K562 (cell line): ENCODE measurements around the gene LMNA. TPM values are rescaled to one million over a fixed set of nuclear protein-coding genes. Genes with fewer than 3 reads are reported as not detected.

Experiments used
- ATF4 ChIP-seq: fragments of 450-650 bp; formaldehyde crosslinking; IDR thresholded peaks from 2 replicates; pipeline ENCODE4 v1.4.0; 2022; ENCODE audit warnings: mild to moderate bottlenecking, moderate library complexity
- CBFB ChIP-seq: sonication (generic); formaldehyde crosslinking; IDR thresholded peaks from 2 replicates; pipeline ENCODE4 v1.4.0; 2020; ENCODE audit warnings: mild to moderate bottlenecking, missing genetic modification reagents
- HINFP ChIP-seq: fragments of 450-650 bp; conservative IDR thresholded peaks from 2 replicates; pipeline ENCODE4 v1.6.1; 2016; ENCODE audit warnings: missing genetic modification characterization, low read depth, mild to moderate bottlenecking, control low read depth, missing compliant biosample characterization
- HMGXB4 ChIP-seq: sonication (generic); formaldehyde crosslinking; IDR thresholded peaks from 2 replicates; pipeline ENCODE4 v1.8.1; 2023; ENCODE audit warnings: mild to moderate bottlenecking, missing genetic modification reagents
- RAD21 ChIP-seq, 2 experiments: fragments of 250-450 bp in 1 of 2; fragments of 450-650 bp in 1 of 2; sonication (Bioruptor Pico) in 1 of 2; formaldehyde crosslinking in 1 of 2; IDR thresholded peaks in 1 of 2; conservative IDR thresholded peaks in 1 of 2; 2 replicates each; pipeline versions ENCODE4 v1.4.0 to v1.8.0; 2020 to 2022; ENCODE audit warnings: mild to moderate bottlenecking in 2 of 2, moderate library complexity in 1 of 2
- ZBTB40 ChIP-seq, 2 experiments: fragments of 450-650 bp in 1 of 2; sonication (generic) in 1 of 2; formaldehyde crosslinking in 1 of 2; IDR thresholded peaks; 2 replicates each; pipeline versions ENCODE4 v1.7.1 to v1.9.0; 2016 to 2022; ENCODE audit warnings: inconsistent platforms in 1 of 2, mild to moderate bottlenecking in 1 of 2, missing genetic modification reagents in 1 of 2
- ZNF436 ChIP-seq: fragments of 250-450, 450-650 bp; sonication (Bioruptor Pico); formaldehyde crosslinking; IDR thresholded peaks from 2 replicates; pipeline ENCODE4 v1.7.0; 2020; ENCODE audit warnings: mild to moderate bottlenecking
- ZNF584 ChIP-seq: fragments of 200-800 bp; sonication (Bioruptor generic); IDR thresholded peaks from 2 replicates; pipeline ENCODE4 v1.6.1; 2016; ENCODE audit warnings: low read depth, mild to moderate bottlenecking, missing genetic modification characterization, missing compliant biosample characterization
- polyA plus RNA-seq, 8 experiments: library from polyadenylated mRNA; depleted of rRNA in 4 of 8; stranded (reverse) in 5 of 8; unstranded in 3 of 8; fragments of >200 nt; fragmentation: Nextera tagmentation in 2 of 8; fragmentation: Illumina TruSeq in 1 of 8; extraction: Ambion mirVana in 2 of 8; extraction: Trizol in 1 of 8; gene quantifications; 2 replicates each; pipeline versions ENCODE4 v1.2.1 to v1.2.3, GENCODE V29; 2011 to 2014; ENCODE audit warnings: inconsistent platforms in 1 of 8, missing spikeins in 1 of 8
- total RNA-seq, 7 experiments: library from RNA; depleted of rRNA in 6 of 7; stranded (reverse); fragments of >200 nt in 6 of 7; fragmentation: Illumina TruSeq in 2 of 7; extraction: Trizol in 2 of 7; gene quantifications; 2 replicates each; pipeline versions ENCODE4 v1.2.1 to v1.2.3, GENCODE V29; 2011 to 2021; ENCODE audit warnings: low replicate concordance in 1 of 7

The LMNA gene
- total and polyA plus RNA-seq, 9 of the 15 experiments (the other 6 are each of a cell fraction or from before 2014, with no cell fraction given), result 1.00 to 347 (median 88.2) TPM

DNA sequence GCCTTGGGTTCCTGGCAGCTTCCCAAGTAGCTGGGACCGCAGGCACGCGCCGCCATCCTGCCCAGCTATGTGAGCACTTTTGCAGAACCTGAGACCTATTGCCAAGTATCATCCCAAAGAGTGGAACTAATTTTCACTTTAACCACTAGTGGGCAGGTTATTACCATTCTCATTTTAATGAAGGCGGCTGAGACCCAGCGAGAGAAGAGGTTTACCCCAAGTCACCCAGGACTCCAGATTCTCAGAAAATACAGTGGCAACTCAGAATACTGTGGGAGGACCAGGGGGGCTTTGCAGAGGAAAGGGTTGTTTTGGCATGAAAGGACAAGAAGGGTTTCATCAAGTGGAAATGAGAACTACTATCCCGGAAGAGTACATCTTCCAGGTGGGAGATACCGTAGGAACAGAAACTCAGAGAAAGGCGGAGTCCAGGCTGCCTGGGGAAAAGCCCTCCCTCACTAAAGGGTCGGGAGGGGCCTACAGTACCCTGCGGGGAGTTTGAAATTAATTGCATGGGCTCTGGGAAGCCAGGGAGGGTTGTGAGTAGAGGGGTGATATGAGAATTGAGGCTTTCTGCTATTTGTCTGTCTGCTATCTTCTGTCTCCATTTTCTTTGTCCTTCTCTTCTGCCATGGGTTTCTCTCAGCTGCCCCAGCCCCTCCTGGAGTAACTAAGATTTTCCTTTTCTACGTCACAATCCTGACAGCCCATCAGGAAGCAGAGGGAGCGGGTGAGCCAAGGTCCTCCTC lies 31.7 kb downstream of the LMNA start (continued):
- TF ChIP-seq ZBTB40 (IDR thresholded peaks at IDR 0.05) (peak; percentile 34; the same call in 1 of the 2 replicates), ZBTB40 (CRISPR knock-in tag; IDR thresholded peaks at IDR 0.05) (no peak), ZNF584 (CRISPR knock-in tag) (no peak), HMGXB4 (no peak), RAD21 (CRISPR knock-in tag; conservative IDR thresholded peaks at IDR 0.05 in 1 of 2, IDR thresholded peaks at IDR 0.05 in 1 of 2) (peak; percentile 86 to 94), CBFB (CRISPR knock-in tag) (no peak), ATF4 (CRISPR knock-in tag) (no peak), ZNF436 (CRISPR knock-in tag) (no peak), HINFP (tag) (no peak)
